ENCODE measurements around the gene KIF16B. TPM values are rescaled to one million over a fixed set of nuclear protein-coding genes. Genes with fewer than 3 reads are reported as not detected.
"Not testable (repeated sequence)": the region's sequence is repeated elsewhere in the genome, so short reads cannot be mapped to it uniquely, and the experiment has no call there.

Gene KIF16B
- polyA plus RNA-seq, 1 experiment: 10.2 TPM

DNA sequence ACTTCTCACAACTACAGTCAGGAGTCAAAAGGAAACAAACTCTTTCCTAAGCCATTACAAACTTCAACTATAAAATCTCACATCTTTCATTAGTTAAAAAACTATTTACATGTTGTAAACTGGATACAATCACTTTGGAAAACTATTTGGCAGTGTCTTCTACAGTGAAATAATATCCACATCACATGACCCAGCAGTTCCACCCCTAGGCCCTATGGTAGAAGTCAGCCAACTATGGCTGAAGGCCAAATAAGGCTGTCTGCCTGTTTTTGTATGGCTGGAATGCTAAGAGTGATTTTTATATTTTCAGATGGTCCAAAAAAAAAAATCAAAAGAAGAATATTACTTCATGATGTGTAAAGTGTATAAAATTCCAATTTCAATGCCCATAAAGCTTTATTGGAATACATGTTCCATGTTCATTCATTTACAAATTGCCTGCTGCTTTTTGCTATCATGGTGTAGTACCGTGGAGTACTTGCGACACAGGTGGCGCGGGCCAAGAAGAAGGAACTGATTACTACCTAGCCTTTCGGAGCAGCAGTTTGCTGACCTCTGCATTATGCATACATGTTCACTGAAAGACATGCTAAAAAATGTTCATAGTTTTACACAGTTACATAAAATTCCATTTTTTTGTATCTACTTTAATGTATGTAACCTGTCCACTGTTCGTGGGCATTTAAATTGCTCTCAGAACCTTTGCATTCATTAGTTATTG is 129.0 kb downstream of the KIF16B start:
- no peak for TF ChIP-seq CTCF (IDR thresholded peaks at IDR 0.05; ENCODE audit: low read depth, low read length)
- no peaks in the 10 kb centered on the region for H3K9me3 ChIP-seq (ENCODE audit: control insufficient read depth, insufficient read depth, low read length)
- H3K27me3 ChIP-seq (ENCODE audit: control insufficient read depth, insufficient read depth, low read length): no peaks in the 10 kb centered on the region
- no peak for DNase-seq (ENCODE audit: low read depth, low spot score)
- ChIA-PET CTCF (interaction anchor here (1.4 kb wide), 1 partner anchor 10 kb away, joined by 4 read pairs; no protein-coding TSS in a partner anchor), POLR2A (no interaction called here)
- no peak overlapping the region for H3K4me3 ChIP-seq (ENCODE audit: low read depth, low read length)
- H3K27ac ChIP-seq (ENCODE audit: low read depth, low read length): no peak overlapping the region

DNA sequence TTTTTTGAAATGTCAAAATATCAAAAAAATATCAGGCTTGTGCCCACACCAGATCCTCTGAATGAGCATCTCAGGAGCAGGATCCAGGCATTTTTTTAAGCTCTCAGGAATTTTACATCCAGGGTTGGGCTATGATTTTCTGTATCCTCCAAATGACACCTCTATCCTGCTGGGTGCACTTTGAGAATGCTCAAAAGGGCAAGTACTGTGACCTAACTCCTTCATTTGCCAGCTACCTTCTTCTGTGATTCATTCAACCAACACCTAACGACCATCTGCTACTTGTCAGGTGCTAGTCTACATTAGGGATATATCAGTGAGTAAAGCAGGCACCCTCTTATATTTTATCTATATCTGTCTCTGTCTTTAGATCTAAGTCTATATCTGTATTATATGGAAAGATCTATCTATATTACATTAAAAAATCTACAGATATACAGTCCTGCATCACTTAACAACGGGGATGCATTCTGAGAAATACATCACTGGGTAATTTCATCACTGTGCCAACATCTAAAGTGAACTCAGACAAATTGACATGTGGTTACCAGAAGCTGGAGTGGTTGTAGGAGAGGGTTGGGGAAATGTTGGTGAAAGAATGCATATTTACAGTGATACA is 131.6 kb downstream of the KIF16B start:
- POLR2A ChIA-PET: no interaction called here
- CTCF ChIA-PET: interaction anchor here (1.3 kb wide), 1 partner anchor 34 kb away, joined by 4 read pairs; no protein-coding TSS in a partner anchor
- Histone ChIP-seq H3K27me3 (ENCODE audit: control insufficient read depth, insufficient read depth, low read length) (no peaks in the 10 kb centered on the region), H3K4me3 (ENCODE audit: low read depth, low read length) (no peak overlapping the region), H3K27ac (ENCODE audit: low read depth, low read length) (no peak overlapping the region), H3K9me3 (ENCODE audit: control insufficient read depth, insufficient read depth, low read length) (no peaks in the 10 kb centered on the region)
- TF ChIP-seq CTCF (IDR thresholded peaks at IDR 0.05; ENCODE audit: low read depth, low read length): no peak
- DNase-seq (ENCODE audit: low read depth, low spot score): no peak

- H3K27ac ChIP-seq (ENCODE audit: low read depth, low read length): no peak overlapping the region
- H3K4me3 ChIP-seq (ENCODE audit: low read depth, low read length): no peak overlapping the region
- no peak for DNase-seq (ENCODE audit: low read depth, low spot score)
- CTCF ChIA-PET: interaction anchor here (1.3 kb wide), 1 partner anchor 35 kb away, joined by 4 read pairs; no protein-coding TSS in a partner anchor
- H3K27me3 ChIP-seq (ENCODE audit: control insufficient read depth, insufficient read depth, low read length): no peaks in the 10 kb centered on the region
- H3K9me3 ChIP-seq (ENCODE audit: control insufficient read depth, insufficient read depth, low read length): no peaks in the 10 kb centered on the region
- POLR2A ChIA-PET: no interaction called here
- no peak for TF ChIP-seq CTCF (IDR thresholded peaks at IDR 0.05; ENCODE audit: low read depth, low read length)
Measured at GRCh38 chr20:16440686-16441085, 132.6 kb downstream of the KIF16B start.

GRCh38 chr20:16439540-16439939 is 133.7 kb downstream of the KIF16B start:
- H3K27ac ChIP-seq (ENCODE audit: low read depth, low read length); H3K4me3 ChIP-seq (ENCODE audit: low read depth, low read length); H3K27me3 ChIP-seq (ENCODE audit: control insufficient read depth, insufficient read depth, low read length); DNase-seq (ENCODE audit: low read depth, low spot score); CTCF ChIA-PET; POLR2A ChIA-PET; H3K9me3 ChIP-seq (ENCODE audit: control insufficient read depth, insufficient read depth, low read length): not testable (repeated sequence)

DNA sequence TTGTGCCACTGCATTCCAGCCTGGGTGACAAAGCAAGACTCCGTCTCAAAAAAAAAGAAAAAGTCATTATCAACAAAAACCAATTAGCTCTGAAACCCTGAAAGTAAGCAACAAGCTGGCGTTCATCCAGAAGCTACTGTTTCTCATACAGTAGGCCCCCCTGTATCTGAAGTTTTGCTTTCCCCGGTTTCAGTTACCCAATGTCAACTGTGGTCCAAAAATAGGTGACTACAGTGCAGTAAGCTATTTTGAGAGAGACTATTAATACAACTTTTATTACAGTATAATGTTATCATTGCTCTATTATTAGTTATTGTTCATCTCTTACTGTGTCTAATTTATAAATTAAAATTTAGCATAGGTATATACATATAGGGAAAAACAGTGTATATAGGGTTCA is 135.1 kb downstream of the KIF16B start:
- POLR2A ChIA-PET: no interaction called here
- no peak for DNase-seq (ENCODE audit: low read depth, low spot score)
- CTCF ChIA-PET: interaction anchor here (0.5 to 0.9 kb wide), 2 partner anchors 37 to 948 kb away, joined by 3 read pairs; no protein-coding TSS in a partner anchor

More for the DNA sequence above, 135.1 kb downstream of the KIF16B start:
- no peak for TF ChIP-seq CTCF (IDR thresholded peaks at IDR 0.05; ENCODE audit: low read depth, low read length)
- Histone ChIP-seq H3K27me3 (ENCODE audit: control insufficient read depth, insufficient read depth, low read length) (no peaks in the 10 kb centered on the region), H3K4me3 (ENCODE audit: low read depth, low read length) (no peak overlapping the region), H3K9me3 (ENCODE audit: control insufficient read depth, insufficient read depth, low read length) (no peaks in the 10 kb centered on the region), H3K27ac (ENCODE audit: low read depth, low read length) (no peak overlapping the region)

Measured in AG04450 (cell line).